Keratinocyte (primary cell): Measurements from ENCODE around the gene RTCA. TPM values are rescaled to one million over a fixed set of nuclear protein-coding genes. Genes with fewer than 3 reads are reported as not detected.

Experiments used
- DNase-seq: peaks from one replicate; pipeline ENCODE4 v3.0.0-alpha.2; 2011; ENCODE audit warnings: low read depth, missing footprints, low spot score
- FAIRE-seq: peaks from 2 replicates; lab custom pipeline; 2011; peaks lifted over from hg19 to GRCh38; lab: Jason Lieb, UNC
- H2AFZ ChIP-seq: 2 replicates; pipeline ENCODE4 v1.6.0; 2012; ENCODE audit warnings: low read length, control low read depth, inconsistent platforms; ENCODE audit not compliant: control insufficient read depth
- H3K27ac ChIP-seq: 2 replicates; pipeline ENCODE4 v1.5.1; 2011; ENCODE audit warnings: low read length; ENCODE audit not compliant: control insufficient read depth, insufficient read depth
- H3K27me3 ChIP-seq: 3 replicates; pipeline ENCODE4 v1.6.0; 2011; ENCODE audit warnings: low read length; ENCODE audit not compliant: control insufficient read depth, insufficient read depth; ENCODE audit errors: extremely low read depth
- H3K36me3 ChIP-seq, 2 experiments: 2 replicates in 1 of 2; 3 replicates in 1 of 2; pipeline ENCODE4 v1.5.1; 2011; ENCODE audit warnings: low read length in 2 of 2, mild to moderate bottlenecking in 1 of 2; ENCODE audit not compliant: control insufficient read depth in 2 of 2, insufficient read depth in 2 of 2; ENCODE audit errors: extremely low read depth in 1 of 2
- H3K4me1 ChIP-seq: 3 replicates; pipeline ENCODE4 v1.5.1; 2011; ENCODE audit warnings: low read length; ENCODE audit not compliant: control insufficient read depth, insufficient read depth; ENCODE audit errors: extremely low read depth
- H3K4me2 ChIP-seq: 3 replicates; pipeline ENCODE4 v1.6.0; 2011; ENCODE audit warnings: low read depth, low read length; ENCODE audit not compliant: control insufficient read depth, insufficient read depth; ENCODE audit errors: extremely low read depth
- H3K4me3 ChIP-seq, 3 experiments: fragments of 200-600 bp in 1 of 3; sonication (generic) in 1 of 3; 2 replicates in 2 of 3; 3 replicates in 1 of 3; pipeline ENCODE4 v1.5.1; 2011 to 2016; ENCODE audit warnings: low read length in 3 of 3, mild to moderate bottlenecking in 3 of 3, control low read depth in 2 of 3, inconsistent platforms in 1 of 3, low read depth in 1 of 3, mixed read lengths in 1 of 3, mixed run types in 1 of 3, moderate library complexity in 1 of 3; ENCODE audit not compliant: control insufficient read depth in 2 of 3, insufficient read depth in 2 of 3; ENCODE audit errors: extremely low read depth in 1 of 3
- H3K79me2 ChIP-seq: 2 replicates; pipeline ENCODE4 v1.6.0; 2012; ENCODE audit warnings: low read length; ENCODE audit not compliant: control insufficient read depth, insufficient read depth
- H3K9ac ChIP-seq: 3 replicates; pipeline ENCODE4 v1.6.0; 2011; ENCODE audit warnings: low read length; ENCODE audit not compliant: control insufficient read depth, insufficient read depth; ENCODE audit errors: extremely low read depth
- H3K9me1 ChIP-seq: 3 replicates; pipeline ENCODE4 v1.6.0; 2011; ENCODE audit warnings: low read length; ENCODE audit not compliant: control insufficient read depth, insufficient read depth; ENCODE audit errors: extremely low read depth
- H3K9me3 ChIP-seq: 2 replicates; pipeline ENCODE4 v1.5.1; 2012; ENCODE audit warnings: low read depth, low read length; ENCODE audit not compliant: control insufficient read depth
- H4K20me1 ChIP-seq: 3 replicates; pipeline ENCODE4 v1.6.0; 2011; ENCODE audit warnings: low read length; ENCODE audit not compliant: control insufficient read depth, insufficient read depth; ENCODE audit errors: extremely low read depth
- EZH2 ChIP-seq: IDR thresholded peaks from one replicate; pipeline ENCODE4 v1.6.1; 2012; ENCODE audit warnings: inconsistent platforms, mild to moderate bottlenecking, low read length, moderate library complexity
- dilution Hi-C: fragments of 300-500 bp; cut with MboI; formaldehyde crosslinking; loops from one replicate; pipeline ENCODE4 v1.7.0; 2020; ENCODE audit warnings: low sequenced_read_pairs; ENCODE audit not compliant: extremely low pct_ligation_motif_present
- polyA plus RNA-seq, 5 experiments: library from polyadenylated mRNA; depleted of rRNA in 3 of 5; stranded (reverse) in 3 of 5; stranded (forward) in 1 of 5; unstranded in 1 of 5; fragments of >200 nt; gene quantifications; 1 replicate in 1 of 5; 2 replicates in 3 of 5; 3 replicates in 1 of 5; pipeline versions ENCODE4 v1.2.1 to v1.2.3, GENCODE V29; 2011 to 2012; ENCODE audit warnings: missing spikeins in 2 of 5, low read depth in 1 of 5, low replicate concordance in 1 of 5
- TF ChIP-seq, protein P1 (sequence below), 3 experiments: IDR thresholded peaks in 1 of 3; conservative IDR thresholded peaks in 1 of 3; optimal IDR thresholded peaks in 1 of 3; 2 replicates in 2 of 3; 3 replicates in 1 of 3; pipeline versions ENCODE3 to v1.5.1; 2011; ENCODE audit warnings: low read length in 3 of 3, mild to moderate bottlenecking in 3 of 3, moderate library complexity in 2 of 3, control low read depth in 1 of 3, inconsistent platforms in 1 of 3; ENCODE audit not compliant: insufficient read depth in 2 of 3; ENCODE audit errors: extremely low read depth in 1 of 3

RTCA gene
- polyA plus RNA-seq, 1 donor (not counting 4 experiments of a cell fraction or from before 2014, with no cell fraction given), result 52.0 TPM

DNA sequence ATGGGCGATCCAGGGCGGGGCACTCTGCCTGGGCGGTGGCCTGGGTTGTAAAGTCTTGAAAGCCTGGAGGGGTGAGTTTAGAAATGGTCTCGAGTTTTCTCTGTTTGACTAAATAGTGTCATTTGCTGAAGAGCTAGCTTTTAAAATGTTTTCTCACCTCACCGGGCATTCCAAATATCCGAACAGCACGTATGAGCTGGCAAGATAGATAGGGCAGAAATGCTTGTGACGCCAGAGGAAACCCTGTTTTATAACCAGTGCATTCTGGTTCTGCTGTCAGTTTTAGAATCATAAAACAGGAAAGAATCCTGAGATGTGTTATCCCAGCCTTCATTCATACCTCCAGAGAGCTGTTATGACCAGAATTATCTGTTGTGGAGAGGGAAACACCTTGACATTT, 725 bp downstream of the RTCA start:
- H3K9ac ChIP-seq, result peak overlapping the region; percentile 90
- no peaks in the 10 kb centered on the region for H4K20me1 ChIP-seq
- no peaks in the 10 kb centered on the region for H3K9me3 ChIP-seq
- peaks cover 52% of the 10 kb centered on the region for H3K79me2 ChIP-seq
- FAIRE-seq, result no peak
- dilution Hi-C loops, result no loop called here
- no peaks in the 10 kb centered on the region for H3K27me3 ChIP-seq
- TF ChIP-seq EZH2, result no peak
- TF ChIP-seq, protein P1, sequence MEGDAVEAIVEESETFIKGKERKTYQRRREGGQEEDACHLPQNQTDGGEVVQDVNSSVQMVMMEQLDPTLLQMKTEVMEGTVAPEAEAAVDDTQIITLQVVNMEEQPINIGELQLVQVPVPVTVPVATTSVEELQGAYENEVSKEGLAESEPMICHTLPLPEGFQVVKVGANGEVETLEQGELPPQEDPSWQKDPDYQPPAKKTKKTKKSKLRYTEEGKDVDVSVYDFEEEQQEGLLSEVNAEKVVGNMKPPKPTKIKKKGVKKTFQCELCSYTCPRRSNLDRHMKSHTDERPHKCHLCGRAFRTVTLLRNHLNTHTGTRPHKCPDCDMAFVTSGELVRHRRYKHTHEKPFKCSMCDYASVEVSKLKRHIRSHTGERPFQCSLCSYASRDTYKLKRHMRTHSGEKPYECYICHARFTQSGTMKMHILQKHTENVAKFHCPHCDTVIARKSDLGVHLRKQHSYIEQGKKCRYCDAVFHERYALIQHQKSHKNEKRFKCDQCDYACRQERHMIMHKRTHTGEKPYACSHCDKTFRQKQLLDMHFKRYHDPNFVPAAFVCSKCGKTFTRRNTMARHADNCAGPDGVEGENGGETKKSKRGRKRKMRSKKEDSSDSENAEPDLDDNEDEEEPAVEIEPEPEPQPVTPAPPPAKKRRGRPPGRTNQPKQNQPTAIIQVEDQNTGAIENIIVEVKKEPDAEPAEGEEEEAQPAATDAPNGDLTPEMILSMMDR (optimal IDR thresholded peaks at IDR 0.05 in 1 of 3, IDR thresholded peaks at IDR 0.05 in 1 of 3, conservative IDR thresholded peaks at IDR 0.05 in 1 of 3; ENCODE audit: extremely low read depth in 1 of 3, insufficient read depth in 2 of 3, low read length in 3 of 3), result no peak
- no peaks in the 10 kb centered on the region for H3K9me1 ChIP-seq
- H3K36me3 ChIP-seq, result peaks cover 20 to 31% of the 10 kb centered on the region in 2 experiments
- H3K4me3 ChIP-seq, result peak overlapping the region; percentile 76 to 100 (median 89)
- peak overlapping the region; percentile 91 for H3K4me2 ChIP-seq
- H3K27ac ChIP-seq, result peak overlapping the region; percentile 83
- no peak for DNase-seq
- peaks cover 9% of the 10 kb centered on the region for H3K4me1 ChIP-seq
- H2AFZ ChIP-seq, result peak overlapping the region; percentile 88

DNA sequence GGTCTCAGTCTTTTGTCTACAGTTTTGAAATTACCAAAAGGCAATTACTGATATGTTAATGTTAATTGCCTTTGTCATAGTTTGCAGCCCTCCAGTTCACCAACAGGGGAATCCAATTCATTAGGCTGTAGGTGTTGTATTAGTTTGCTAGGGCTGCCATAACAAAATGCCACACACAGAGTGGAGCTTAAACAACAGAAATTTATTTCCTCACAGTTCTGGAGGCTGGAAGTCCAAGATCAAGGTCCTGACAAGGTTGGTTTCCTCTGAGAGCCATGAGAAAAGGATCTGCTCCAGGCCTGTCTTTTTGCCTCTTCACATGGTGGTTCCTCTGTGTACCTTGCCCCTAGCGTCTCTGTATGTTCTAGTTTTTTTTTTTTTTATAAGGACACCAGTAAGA, 1.3 kb downstream of the RTCA start:
- no peak overlapping the region for H3K27ac ChIP-seq
- peaks cover 21 to 31% of the 10 kb centered on the region in 2 experiments for H3K36me3 ChIP-seq
- no peak overlapping the region for H3K9ac ChIP-seq
- H3K9me3 ChIP-seq, result no peaks in the 10 kb centered on the region
- dilution Hi-C loops, result no loop called here
- TF ChIP-seq, protein P1 (optimal IDR thresholded peaks at IDR 0.05 in 1 of 3, IDR thresholded peaks at IDR 0.05 in 1 of 3, conservative IDR thresholded peaks at IDR 0.05 in 1 of 3; ENCODE audit: extremely low read depth in 1 of 3, insufficient read depth in 2 of 3, low read length in 3 of 3), result no peak
- TF ChIP-seq EZH2, result no peak
- FAIRE-seq, result no peak
- H3K9me1 ChIP-seq, result no peaks in the 10 kb centered on the region
- no peak overlapping the region for H2AFZ ChIP-seq
- no peak for DNase-seq
- no peaks in the 10 kb centered on the region for H4K20me1 ChIP-seq
- peak overlapping the region; percentile 76 to 100 (median 89) for H3K4me3 ChIP-seq
- peaks cover 9% of the 10 kb centered on the region for H3K4me1 ChIP-seq
- peaks cover 56% of the 10 kb centered on the region for H3K79me2 ChIP-seq
- no peaks in the 10 kb centered on the region for H3K27me3 ChIP-seq
- H3K4me2 ChIP-seq, result peak overlapping the region; percentile 91
